ENCODE data around the gene TBC1D2. TPM values are rescaled to one million over a fixed set of nuclear protein-coding genes. Genes with fewer than 3 reads are reported as not detected.

Gene TBC1D2, protein sequence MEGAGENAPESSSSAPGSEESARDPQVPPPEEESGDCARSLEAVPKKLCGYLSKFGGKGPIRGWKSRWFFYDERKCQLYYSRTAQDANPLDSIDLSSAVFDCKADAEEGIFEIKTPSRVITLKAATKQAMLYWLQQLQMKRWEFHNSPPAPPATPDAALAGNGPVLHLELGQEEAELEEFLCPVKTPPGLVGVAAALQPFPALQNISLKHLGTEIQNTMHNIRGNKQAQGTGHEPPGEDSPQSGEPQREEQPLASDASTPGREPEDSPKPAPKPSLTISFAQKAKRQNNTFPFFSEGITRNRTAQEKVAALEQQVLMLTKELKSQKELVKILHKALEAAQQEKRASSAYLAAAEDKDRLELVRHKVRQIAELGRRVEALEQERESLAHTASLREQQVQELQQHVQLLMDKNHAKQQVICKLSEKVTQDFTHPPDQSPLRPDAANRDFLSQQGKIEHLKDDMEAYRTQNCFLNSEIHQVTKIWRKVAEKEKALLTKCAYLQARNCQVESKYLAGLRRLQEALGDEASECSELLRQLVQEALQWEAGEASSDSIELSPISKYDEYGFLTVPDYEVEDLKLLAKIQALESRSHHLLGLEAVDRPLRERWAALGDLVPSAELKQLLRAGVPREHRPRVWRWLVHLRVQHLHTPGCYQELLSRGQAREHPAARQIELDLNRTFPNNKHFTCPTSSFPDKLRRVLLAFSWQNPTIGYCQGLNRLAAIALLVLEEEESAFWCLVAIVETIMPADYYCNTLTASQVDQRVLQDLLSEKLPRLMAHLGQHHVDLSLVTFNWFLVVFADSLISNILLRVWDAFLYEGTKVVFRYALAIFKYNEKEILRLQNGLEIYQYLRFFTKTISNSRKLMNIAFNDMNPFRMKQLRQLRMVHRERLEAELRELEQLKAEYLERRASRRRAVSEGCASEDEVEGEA
- 5.9 TPM for total RNA-seq

DNA sequence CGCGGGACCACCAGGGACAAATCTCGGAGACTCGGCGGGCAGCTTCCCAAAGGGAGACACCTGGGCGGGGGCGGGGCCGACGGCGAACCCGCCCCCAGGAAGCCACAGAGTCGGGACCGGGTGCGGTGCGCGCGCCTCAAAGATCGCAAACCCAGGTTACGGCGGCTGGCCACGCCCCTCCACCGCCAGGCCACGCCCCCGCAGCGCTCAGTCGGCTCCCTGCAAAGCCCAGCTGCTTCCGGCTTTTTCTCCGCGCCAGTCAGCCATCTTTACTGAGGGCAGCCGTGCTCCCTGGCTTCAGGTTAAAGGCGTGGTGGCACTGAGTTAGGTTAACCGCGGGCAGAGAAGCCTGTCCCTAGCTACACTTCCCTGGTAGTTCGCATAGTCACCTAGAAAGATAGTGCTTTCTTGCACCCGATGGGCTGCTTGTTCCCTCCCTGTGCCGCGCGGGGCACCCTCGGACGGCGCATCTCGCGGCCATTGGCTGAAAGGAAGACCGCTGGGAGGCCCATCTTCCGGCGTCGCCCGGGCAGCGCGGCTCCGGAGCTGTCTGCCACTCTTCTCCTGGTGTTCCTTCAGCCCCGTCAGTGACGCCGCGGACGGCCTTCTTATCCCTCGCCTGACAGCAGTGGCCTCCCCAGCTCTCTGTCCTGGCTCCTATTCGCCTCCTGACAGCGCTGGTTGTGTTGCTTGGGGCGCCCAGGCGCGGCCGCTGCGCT lies at the start of gene TBC1D2:
TBC1D2 (minus strand) TSS at position 72 of the 719 bp plus-strand sequence. CDS start 108 bp downstream, outside the sequence.

DNA sequence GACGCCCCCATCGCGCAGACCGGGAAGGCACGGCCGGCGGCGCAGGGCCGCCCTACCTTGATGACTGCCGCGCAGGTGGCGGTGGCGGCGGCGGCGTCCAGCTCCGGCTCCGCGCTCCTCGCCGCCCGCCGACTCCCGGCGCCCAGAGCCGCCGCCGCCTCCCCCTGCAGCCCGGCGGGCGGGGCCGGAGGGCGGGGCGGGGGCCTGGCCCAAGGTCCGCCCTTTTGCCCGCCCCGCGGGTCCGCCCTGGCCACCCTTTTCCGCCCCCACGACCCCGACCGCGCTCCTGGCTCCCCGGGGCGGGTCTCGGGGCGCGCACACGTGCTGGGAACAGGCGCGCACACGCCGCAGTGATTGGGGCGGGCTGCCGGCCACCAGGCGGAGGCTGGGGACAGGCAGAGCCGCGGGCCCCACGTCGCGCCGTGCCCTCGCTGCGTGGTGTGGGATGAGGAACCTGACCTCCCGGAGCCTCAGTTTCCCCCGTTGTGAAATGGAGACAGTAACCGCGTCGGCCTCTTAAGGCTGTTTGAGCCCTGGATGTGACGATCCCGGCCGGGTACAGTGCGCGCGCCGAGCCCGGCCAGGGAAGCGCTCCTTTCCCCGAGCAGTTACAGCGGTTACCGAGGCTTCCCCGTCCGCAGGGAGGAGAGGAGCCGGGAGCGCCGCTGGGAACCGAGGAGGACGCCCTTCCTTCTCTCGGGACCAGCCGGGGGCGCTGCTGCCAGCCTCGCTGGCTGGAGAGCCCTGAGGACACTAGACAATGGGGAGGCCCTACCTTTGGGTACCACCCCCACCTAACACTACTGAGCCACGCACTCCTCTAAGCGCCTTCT lies 62.7 kb downstream of the TBC1D2 start, which contains the start of gene CORO2A:
CORO2A (minus strand) TSS at position 135 of the 833 bp plus-strand sequence. CDS start 34,977 bp downstream, outside the sequence.

Small RNA genes within 50 kb of the gene (small RNA-seq; reads per million reads assigned to genes)
- gene MIR6854 (ENCODE audit: low replicate concordance): not detected

Other genes starting within 250 kb of the TBC1D2 start
- gene NANS, start 198.9 kb downstream of the TBC1D2 start, total RNA-seq: 19.1 TPM
- 4.4 TPM for gene TRIM14, start 136.4 kb downstream of the TBC1D2 start, total RNA-seq
- gene CORO2A, start 63.0 kb downstream of the TBC1D2 start, total RNA-seq: 5.0 TPM